Activated CD4-positive, alpha-beta T cell treated with anti-CD3 and anti-CD28 coated beads, Interleukin-2, amount 10 ng/mL, durations not matched to agents 24 days and 14 days (primary cell): ENCODE results near the gene MORC1. TPM values are rescaled to one million over a fixed set of nuclear protein-coding genes. Genes with fewer than 3 reads are reported as not detected.

Source experiments
- DNase-seq: peaks from one replicate; pipeline ENCODE4 v3.0.0; 2022
- H3K27ac Mint-ChIP-seq: one replicate; pipeline ENCODE4 v1.8.0; 2022; ENCODE audit warnings: mild to moderate bottlenecking, mixed read lengths
- H3K27me3 Mint-ChIP-seq: one replicate; pipeline ENCODE4 v1.8.0; 2022; ENCODE audit warnings: mixed read lengths
- H3K36me3 Mint-ChIP-seq: one replicate; pipeline ENCODE4 v1.8.0; 2022; ENCODE audit warnings: low read depth, mild to moderate bottlenecking, mixed read lengths
- H3K4me1 Mint-ChIP-seq: one replicate; pipeline ENCODE4 v1.8.0; 2021; ENCODE audit warnings: mixed read lengths
- H3K4me3 Mint-ChIP-seq: one replicate; pipeline ENCODE4 v1.8.0; 2022; ENCODE audit warnings: mild to moderate bottlenecking, moderate library complexity, mixed read lengths
- H3K9me3 Mint-ChIP-seq: one replicate; pipeline ENCODE4 v1.8.0; 2021; ENCODE audit warnings: mixed read lengths
- intact Hi-C: fragments of 100-400 bp; cut with micrococcal nuclease; formaldehyde crosslinking; loops from one replicate; pipeline ENCODE4 v1.15.1; 2023
- total RNA-seq: library from RNA; stranded (reverse); gene quantifications from 2 replicates; pipeline ENCODE4 v1.2.3, GENCODE V29; 2022

MORC1 gene
- total RNA-seq, 1 donor from 2014 or later = not detected

DNA sequence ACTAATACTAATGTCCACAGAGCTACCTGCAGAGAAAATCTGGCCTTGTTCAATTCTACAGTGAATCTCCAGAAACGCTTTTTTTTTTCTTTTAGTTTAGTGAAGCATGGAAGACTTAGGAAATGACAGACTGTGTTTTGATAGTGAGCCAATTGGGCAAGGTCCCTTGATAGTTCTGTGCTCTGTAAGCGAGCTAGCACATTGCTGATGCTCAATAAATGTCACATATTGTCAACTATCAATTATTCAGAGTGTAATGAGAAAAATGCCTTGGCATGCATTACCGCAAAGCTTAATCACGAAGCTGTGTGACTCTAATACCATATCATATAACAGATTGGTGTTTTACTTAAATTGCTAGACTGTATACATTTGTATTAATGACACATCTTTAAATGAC, 13.3 kb upstream of the MORC1 start:
- no peaks in the 10 kb centered on the region for H3K27me3 Mint-ChIP-seq
- H3K36me3 Mint-ChIP-seq = no peaks in the 10 kb centered on the region
- intact Hi-C loops = no loop called here
- H3K9me3 Mint-ChIP-seq = no peaks in the 10 kb centered on the region
- no peak for DNase-seq
- H3K4me3 Mint-ChIP-seq = no peak overlapping the region
- no peak overlapping the region for H3K27ac Mint-ChIP-seq
- no peaks in the 10 kb centered on the region for H3K4me1 Mint-ChIP-seq

- DNase-seq = no peak
- no peaks in the 10 kb centered on the region for H3K36me3 Mint-ChIP-seq
- no peaks in the 10 kb centered on the region for H3K27me3 Mint-ChIP-seq
- no peak overlapping the region for H3K4me3 Mint-ChIP-seq
- peaks cover 3% of the 10 kb centered on the region for H3K9me3 Mint-ChIP-seq
- intact Hi-C loops = no loop called here
- no peak overlapping the region for H3K27ac Mint-ChIP-seq
- no peaks in the 10 kb centered on the region for H3K4me1 Mint-ChIP-seq
These were observed 9.6 kb upstream of the MORC1 start for GRCh38 chr3:109127553-109127952.

- no peak for DNase-seq
- Mint-ChIP-seq H3K36me3 (no peaks in the 10 kb centered on the region), H3K27me3 (no peaks in the 10 kb centered on the region), H3K27ac (no peak overlapping the region), H3K9me3 (peaks cover 5% of the 10 kb centered on the region), H3K4me3 (no peak overlapping the region), H3K4me1 (no peaks in the 10 kb centered on the region)
- intact Hi-C loops = no loop called here
These were observed 8.0 kb upstream of the MORC1 start for GRCh38 chr3:109125902-109126301.

DNA sequence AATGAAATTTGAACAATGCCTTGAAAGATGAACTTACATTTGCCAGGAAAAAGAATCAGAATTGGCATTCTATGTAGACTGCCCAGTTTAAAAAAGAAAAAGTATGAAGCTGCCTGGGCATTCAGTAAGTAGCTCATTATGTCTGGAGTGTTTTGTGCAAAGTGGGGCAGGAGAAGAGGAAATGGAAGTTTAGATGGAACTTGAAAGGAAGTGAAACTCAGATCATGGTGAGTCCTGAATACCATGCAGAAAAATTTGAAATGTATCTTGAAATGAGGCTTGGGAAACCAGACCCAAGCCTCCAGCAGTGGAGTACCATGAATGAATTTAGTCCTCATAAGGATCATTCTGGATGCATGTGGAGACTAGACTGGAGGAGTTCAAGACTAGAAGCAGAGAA, 4.8 kb upstream of the MORC1 start:
- H3K4me1 Mint-ChIP-seq = no peaks in the 10 kb centered on the region

DNA sequence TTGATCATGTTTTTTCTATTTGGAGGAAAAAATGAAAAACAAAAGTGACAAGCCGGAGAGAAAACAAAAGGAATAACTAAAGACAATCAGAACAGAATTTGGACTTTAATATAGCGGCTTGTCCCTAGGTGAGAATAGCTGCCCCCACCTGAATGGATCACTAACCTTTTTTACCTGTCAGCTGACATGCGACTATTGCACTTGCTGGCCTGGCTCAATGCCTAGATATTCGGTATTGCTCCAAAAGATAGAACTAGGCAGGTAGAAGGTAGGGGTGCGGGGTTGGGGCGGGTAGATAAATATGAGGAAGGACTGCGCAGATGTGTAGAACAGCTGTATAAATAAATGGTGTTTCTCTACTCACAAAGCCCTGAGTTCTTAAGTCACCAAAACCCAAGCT, 650 bp upstream of the MORC1 start:
- Mint-ChIP-seq H3K27me3 (no peaks in the 10 kb centered on the region), H3K4me1 (no peaks in the 10 kb centered on the region), H3K27ac (no peak overlapping the region), H3K36me3 (no peaks in the 10 kb centered on the region), H3K9me3 (peaks cover 5% of the 10 kb centered on the region), H3K4me3 (no peak overlapping the region)
- DNase-seq = no peak
- intact Hi-C loops = no loop called here

More for the DNA sequence above, 4.8 kb upstream of the MORC1 start:
- Mint-ChIP-seq H3K4me3 (no peak overlapping the region), H3K27ac (no peak overlapping the region), H3K36me3 (no peaks in the 10 kb centered on the region), H3K27me3 (no peaks in the 10 kb centered on the region), H3K9me3 (peaks cover 5% of the 10 kb centered on the region)
- no peak for DNase-seq
- intact Hi-C loops = no loop called here

DNA sequence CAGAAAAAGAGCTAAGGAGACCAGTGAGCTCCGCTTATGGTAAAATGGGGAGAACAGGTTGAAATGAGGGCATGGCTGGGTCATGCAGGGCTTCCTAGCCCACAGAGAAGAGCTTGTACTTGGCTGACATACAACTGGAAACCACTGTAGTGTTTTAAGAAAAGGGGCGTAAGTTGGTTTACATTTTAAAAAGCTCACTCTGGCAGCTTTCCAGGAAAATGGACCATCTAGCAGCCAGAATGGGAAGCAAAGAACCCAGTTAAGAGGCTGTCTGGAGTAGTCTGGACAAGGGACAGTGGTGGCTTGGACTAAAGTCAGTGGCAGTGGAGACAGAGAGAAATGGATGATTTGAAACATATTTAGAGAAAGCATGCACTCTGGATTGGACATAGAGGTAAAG, 1.9 kb downstream of the MORC1 start:
- no peaks in the 10 kb centered on the region for H3K36me3 Mint-ChIP-seq
- H3K27me3 Mint-ChIP-seq = peaks cover 2% of the 10 kb centered on the region
- intact Hi-C loops = no loop called here
- no peak overlapping the region for H3K27ac Mint-ChIP-seq
- no peaks in the 10 kb centered on the region for H3K9me3 Mint-ChIP-seq
- H3K4me3 Mint-ChIP-seq = no peak overlapping the region
- DNase-seq = no peak
- no peaks in the 10 kb centered on the region for H3K4me1 Mint-ChIP-seq

- no peak overlapping the region for H3K27ac Mint-ChIP-seq
- no peak overlapping the region for H3K4me3 Mint-ChIP-seq
- H3K9me3 Mint-ChIP-seq = no peaks in the 10 kb centered on the region
- H3K4me1 Mint-ChIP-seq = no peaks in the 10 kb centered on the region
- no peak for DNase-seq
- H3K36me3 Mint-ChIP-seq = no peaks in the 10 kb centered on the region
- H3K27me3 Mint-ChIP-seq = peaks cover 2% of the 10 kb centered on the region
- intact Hi-C loops = no loop called here
These were observed 2.5 kb downstream of the MORC1 start for GRCh38 chr3:109115451-109115850.

DNA sequence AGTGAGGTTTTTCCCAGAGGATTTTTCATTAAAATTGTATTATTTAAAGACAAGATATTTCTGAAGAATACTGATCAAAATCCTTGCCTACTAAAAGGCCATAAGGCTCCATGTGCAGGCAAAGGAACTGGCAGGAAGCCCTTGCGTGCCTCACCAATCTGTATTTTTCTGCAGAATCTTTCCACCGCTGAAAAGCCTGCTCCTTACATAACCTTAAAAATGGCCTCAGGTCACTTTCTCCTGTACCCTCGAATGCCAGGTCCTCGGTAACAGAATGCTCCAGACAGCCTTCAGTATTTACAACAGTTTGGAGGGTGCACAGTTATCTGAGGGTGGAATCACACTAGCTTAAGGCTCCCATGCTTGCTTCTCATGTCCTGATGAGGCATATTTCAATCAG, 3.2 kb downstream of the MORC1 start:
- Mint-ChIP-seq H3K27ac (no peak overlapping the region), H3K4me1 (no peaks in the 10 kb centered on the region)

GRCh38 chr3:109112946-109113760, 4.8 kb downstream of the MORC1 start:
- Mint-ChIP-seq H3K4me1 (no peaks in the 10 kb centered on the region), H3K36me3 (no peaks in the 10 kb centered on the region), H3K9me3 (no peaks in the 10 kb centered on the region), H3K27me3 (peaks cover 2% of the 10 kb centered on the region), H3K4me3 (no peak overlapping the region), H3K27ac (no peak overlapping the region)
- no peak for DNase-seq
- intact Hi-C loops = no loop called here

More for the DNA sequence above, 3.2 kb downstream of the MORC1 start:
- Mint-ChIP-seq H3K4me3 (no peak overlapping the region), H3K36me3 (no peaks in the 10 kb centered on the region), H3K27me3 (peaks cover 2% of the 10 kb centered on the region), H3K9me3 (no peaks in the 10 kb centered on the region)
- intact Hi-C loops = no loop called here
- DNase-seq = no peak

DNA sequence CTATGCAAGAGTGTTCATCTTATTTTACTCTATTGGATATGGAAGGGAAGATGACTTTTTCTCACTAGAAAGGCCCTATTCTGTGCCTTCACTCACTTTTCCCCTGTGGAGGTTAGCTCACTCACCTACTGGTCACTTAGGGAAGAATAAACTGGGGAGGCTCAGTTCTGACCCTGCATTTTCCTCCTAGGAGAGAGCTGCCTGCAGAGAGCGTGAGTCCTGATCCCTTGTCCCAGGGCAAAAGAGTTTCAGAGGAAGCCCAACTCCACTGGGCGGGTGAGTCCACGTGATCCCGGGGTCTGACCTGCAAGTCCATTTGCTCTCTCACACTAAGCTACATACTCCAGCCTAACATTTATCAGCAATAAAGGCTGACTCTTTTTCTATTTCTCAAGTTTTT, 8.4 kb downstream of the MORC1 start:
- Mint-ChIP-seq H3K4me3 (no peak overlapping the region), H3K9me3 (no peaks in the 10 kb centered on the region), H3K27me3 (peaks cover 2% of the 10 kb centered on the region), H3K4me1 (no peaks in the 10 kb centered on the region), H3K27ac (no peak overlapping the region), H3K36me3 (no peaks in the 10 kb centered on the region)
- intact Hi-C loops = no loop called here
- no peak for DNase-seq

- no peak for DNase-seq
- H3K4me3 Mint-ChIP-seq = no peak overlapping the region
- no peaks in the 10 kb centered on the region for H3K36me3 Mint-ChIP-seq
- no peak overlapping the region for H3K27ac Mint-ChIP-seq
- H3K4me1 Mint-ChIP-seq = no peaks in the 10 kb centered on the region
- H3K9me3 Mint-ChIP-seq = no peaks in the 10 kb centered on the region
- H3K27me3 Mint-ChIP-seq = peaks cover 26% of the 10 kb centered on the region
- intact Hi-C loops = no loop called here
These were observed 19.8 kb downstream of the MORC1 start for GRCh38 chr3:109098079-109098644.

GRCh38 chr3:109095166-109095565, 22.8 kb downstream of the MORC1 start:
- no peaks in the 10 kb centered on the region for H3K36me3 Mint-ChIP-seq
- no peaks in the 10 kb centered on the region for H3K4me1 Mint-ChIP-seq
- intact Hi-C loops = no loop called here
- DNase-seq = no peak
- H3K4me3 Mint-ChIP-seq = no peak overlapping the region
- H3K27ac Mint-ChIP-seq = no peak overlapping the region
- peaks cover 22% of the 10 kb centered on the region for H3K27me3 Mint-ChIP-seq
- no peaks in the 10 kb centered on the region for H3K9me3 Mint-ChIP-seq

GRCh38 chr3:109093561-109093960, 24.4 kb downstream of the MORC1 start:
- H3K27me3 Mint-ChIP-seq = peaks cover 23% of the 10 kb centered on the region
- DNase-seq = no peak
- H3K4me3 Mint-ChIP-seq = no peak overlapping the region
- H3K36me3 Mint-ChIP-seq = no peaks in the 10 kb centered on the region
- intact Hi-C loops = no loop called here
- H3K27ac Mint-ChIP-seq = no peak overlapping the region
- no peaks in the 10 kb centered on the region for H3K9me3 Mint-ChIP-seq
- H3K4me1 Mint-ChIP-seq = no peaks in the 10 kb centered on the region

DNA sequence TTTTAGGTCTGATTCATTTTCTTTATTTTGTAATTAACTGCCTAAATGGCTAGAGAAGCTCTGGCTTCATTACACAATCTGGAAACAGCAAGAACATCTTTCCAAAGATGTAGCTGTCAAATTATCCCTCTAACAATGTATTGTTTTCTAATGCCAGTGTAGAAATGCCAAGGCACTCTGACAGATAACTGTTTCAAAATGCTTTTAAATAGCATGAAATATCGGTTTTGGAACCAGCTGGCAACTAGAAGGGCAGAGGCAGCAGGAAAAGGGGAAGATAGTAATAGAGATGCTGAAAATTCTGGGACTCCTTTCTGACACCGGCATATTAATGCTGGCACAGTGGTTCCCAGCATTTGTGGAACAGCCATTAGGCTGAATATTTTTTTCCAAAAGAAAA, 26.1 kb downstream of the MORC1 start:
- no peaks in the 10 kb centered on the region for H3K9me3 Mint-ChIP-seq
- no peaks in the 10 kb centered on the region for H3K36me3 Mint-ChIP-seq
- DNase-seq = no peak
- intact Hi-C loops = no loop called here
- H3K27me3 Mint-ChIP-seq = peaks cover 29% of the 10 kb centered on the region
- H3K27ac Mint-ChIP-seq = no peak overlapping the region
- H3K4me3 Mint-ChIP-seq = no peak overlapping the region
- H3K4me1 Mint-ChIP-seq = no peaks in the 10 kb centered on the region

- no peak for DNase-seq
- H3K36me3 Mint-ChIP-seq = no peaks in the 10 kb centered on the region
- no peak overlapping the region for H3K4me3 Mint-ChIP-seq
- intact Hi-C loops = no loop called here
- no peaks in the 10 kb centered on the region for H3K9me3 Mint-ChIP-seq
- no peak overlapping the region for H3K27ac Mint-ChIP-seq
- H3K4me1 Mint-ChIP-seq = no peaks in the 10 kb centered on the region
- peaks cover 26% of the 10 kb centered on the region for H3K27me3 Mint-ChIP-seq
These were observed 28.7 kb downstream of the MORC1 start for GRCh38 chr3:109089265-109089664.
